ENCODE data around the gene PALD1. TPM values are rescaled to one million over a fixed set of nuclear protein-coding genes. Genes with fewer than 3 reads are reported as not detected.

PALD1 gene
- total RNA-seq, 1 donor from 2014 or later: not detected

DNA sequence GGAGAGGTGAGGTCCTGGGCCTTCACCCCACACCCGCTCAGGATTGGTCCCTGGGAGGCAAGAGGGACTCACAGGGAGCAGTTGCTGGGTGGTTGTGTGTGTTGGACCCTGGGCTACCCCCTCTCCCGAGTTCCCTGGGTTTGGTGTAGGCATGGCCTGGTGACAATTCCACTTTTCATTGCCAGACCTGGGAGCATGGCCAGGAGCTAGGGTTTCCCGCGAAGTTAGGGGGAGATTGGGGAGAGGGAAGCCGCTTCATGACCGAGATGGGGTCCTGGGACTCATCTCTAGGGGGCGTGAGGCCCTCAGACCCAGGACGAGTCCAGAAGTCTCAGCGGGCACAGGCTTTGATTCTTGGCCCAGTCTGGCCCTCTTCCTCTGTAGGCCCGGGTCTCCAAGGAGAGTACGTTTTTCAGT, 606 bp downstream of the PALD1 start:
- Histone ChIP-seq H3K27me3 (ENCODE audit: control insufficient read depth, insufficient read depth, low read length) (peaks cover 39% of the 10 kb centered on the region), H3K4me3 (ENCODE audit: low read depth, low read length) (no peak overlapping the region), H3K36me3 (ENCODE audit: control insufficient read depth, insufficient read depth, low read length) (no peaks in the 10 kb centered on the region)
- TF ChIP-seq, protein P1, sequence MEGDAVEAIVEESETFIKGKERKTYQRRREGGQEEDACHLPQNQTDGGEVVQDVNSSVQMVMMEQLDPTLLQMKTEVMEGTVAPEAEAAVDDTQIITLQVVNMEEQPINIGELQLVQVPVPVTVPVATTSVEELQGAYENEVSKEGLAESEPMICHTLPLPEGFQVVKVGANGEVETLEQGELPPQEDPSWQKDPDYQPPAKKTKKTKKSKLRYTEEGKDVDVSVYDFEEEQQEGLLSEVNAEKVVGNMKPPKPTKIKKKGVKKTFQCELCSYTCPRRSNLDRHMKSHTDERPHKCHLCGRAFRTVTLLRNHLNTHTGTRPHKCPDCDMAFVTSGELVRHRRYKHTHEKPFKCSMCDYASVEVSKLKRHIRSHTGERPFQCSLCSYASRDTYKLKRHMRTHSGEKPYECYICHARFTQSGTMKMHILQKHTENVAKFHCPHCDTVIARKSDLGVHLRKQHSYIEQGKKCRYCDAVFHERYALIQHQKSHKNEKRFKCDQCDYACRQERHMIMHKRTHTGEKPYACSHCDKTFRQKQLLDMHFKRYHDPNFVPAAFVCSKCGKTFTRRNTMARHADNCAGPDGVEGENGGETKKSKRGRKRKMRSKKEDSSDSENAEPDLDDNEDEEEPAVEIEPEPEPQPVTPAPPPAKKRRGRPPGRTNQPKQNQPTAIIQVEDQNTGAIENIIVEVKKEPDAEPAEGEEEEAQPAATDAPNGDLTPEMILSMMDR (IDR thresholded peaks at IDR 0.05; ENCODE audit: insufficient read depth, low read length, severe bottlenecking): no peak
- DNase-seq (ENCODE audit: low read depth) (no peak), FAIRE-seq (no peak)

DNA sequence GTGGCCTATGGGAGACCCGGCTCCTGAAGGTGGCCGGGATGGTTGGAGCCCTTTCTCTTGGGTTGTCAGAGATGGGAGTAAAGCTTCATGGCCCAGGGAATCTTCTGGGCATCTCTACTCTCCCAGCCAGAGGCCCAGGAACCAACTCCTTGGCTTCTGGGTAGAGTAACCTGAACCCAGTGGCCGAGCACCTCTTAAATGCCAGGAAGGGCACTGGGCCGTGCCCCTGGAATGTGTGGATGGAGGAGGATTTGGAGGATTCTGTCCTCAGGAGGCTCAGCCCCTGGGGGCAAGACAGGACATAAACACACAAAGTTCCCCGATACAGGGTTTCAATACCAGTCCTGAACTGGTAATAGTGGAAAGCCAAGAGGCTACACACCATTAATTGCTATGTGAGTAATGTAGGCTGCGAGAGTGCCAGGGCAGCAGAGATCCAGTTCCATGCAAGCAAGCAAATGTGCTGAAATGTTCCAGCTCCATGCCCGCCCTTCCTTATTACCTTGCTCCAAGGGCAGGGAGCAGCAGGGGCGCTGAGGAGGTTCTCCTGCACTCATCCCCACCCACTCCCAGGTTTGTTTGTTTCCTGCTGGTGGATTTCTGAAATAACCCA, 1.2 kb downstream of the PALD1 start:
- DNase-seq (ENCODE audit: low read depth): no peak
- FAIRE-seq: no peak
- TF ChIP-seq, protein P1 (IDR thresholded peaks at IDR 0.05; ENCODE audit: insufficient read depth, low read length, severe bottlenecking): no peak
- peaks cover 39% of the 10 kb centered on the region for H3K27me3 ChIP-seq (ENCODE audit: control insufficient read depth, insufficient read depth, low read length)
- no peaks in the 10 kb centered on the region for H3K36me3 ChIP-seq (ENCODE audit: control insufficient read depth, insufficient read depth, low read length)
- no peak overlapping the region for H3K4me3 ChIP-seq (ENCODE audit: low read depth, low read length)

DNA sequence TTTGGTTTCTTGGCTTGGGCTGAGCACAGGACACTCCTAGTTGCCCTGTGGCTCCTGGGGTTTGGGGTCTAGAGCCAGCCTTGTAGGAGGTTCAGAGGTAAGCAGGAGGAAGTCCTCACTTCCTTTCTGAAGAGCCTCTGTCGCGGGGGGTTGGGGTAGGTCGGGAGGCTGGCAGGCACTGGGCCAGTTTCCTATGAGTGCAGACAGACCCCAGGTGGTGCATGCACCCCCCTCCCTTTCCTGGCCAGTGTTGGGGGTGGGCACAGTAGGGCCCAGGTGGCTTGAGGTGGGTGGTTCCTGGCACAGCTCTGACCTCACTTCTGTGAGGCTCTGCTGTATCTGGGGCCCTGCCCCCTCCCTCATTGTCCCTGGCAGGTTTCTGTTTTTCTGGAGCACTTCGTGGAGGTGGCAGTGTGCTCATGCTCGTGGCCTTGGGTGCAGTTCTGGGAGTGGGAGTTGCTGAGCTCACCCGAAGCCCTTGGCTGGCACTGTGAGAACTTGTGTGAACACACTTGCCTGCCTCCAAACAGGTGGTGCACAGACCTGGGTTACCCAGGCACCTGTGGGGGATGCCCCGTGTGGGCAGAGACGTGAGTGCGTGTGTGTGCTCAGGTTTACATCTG, 1.8 kb downstream of the PALD1 start:
- DNase-seq (ENCODE audit: low read depth): no peak

DNA sequence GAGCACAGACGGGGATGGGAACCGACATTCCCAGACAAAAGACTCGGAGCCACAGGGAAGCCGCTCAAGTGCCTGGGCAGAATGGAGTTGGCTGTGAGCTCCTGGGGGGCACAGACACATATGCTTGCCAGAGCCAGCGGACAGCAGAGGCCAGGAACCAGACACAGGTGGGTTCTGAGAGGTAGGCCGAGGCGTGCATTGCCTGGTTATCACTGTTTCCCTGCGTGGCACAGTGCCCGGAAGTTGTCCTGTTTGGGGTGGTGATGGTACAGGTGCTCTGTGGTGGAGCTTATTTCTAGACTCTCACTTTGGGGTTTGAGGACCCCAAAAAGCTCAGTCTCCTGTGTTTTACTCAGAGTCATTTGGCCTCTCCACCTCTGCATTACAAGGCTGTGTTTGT, 2.5 kb downstream of the PALD1 start:
- TF ChIP-seq, protein P1 (IDR thresholded peaks at IDR 0.05; ENCODE audit: insufficient read depth, low read length, severe bottlenecking): no peak
- H3K27me3 ChIP-seq (ENCODE audit: control insufficient read depth, insufficient read depth, low read length): peaks cover 38% of the 10 kb centered on the region
- no peak for FAIRE-seq
- H3K4me3 ChIP-seq (ENCODE audit: low read depth, low read length): no peak overlapping the region
- no peaks in the 10 kb centered on the region for H3K36me3 ChIP-seq (ENCODE audit: control insufficient read depth, insufficient read depth, low read length)
- no peak for DNase-seq (ENCODE audit: low read depth)

More for the DNA sequence above, 1.8 kb downstream of the PALD1 start:
- H3K4me3 ChIP-seq (ENCODE audit: low read depth, low read length): no peak overlapping the region
- FAIRE-seq: no peak
- no peaks in the 10 kb centered on the region for H3K36me3 ChIP-seq (ENCODE audit: control insufficient read depth, insufficient read depth, low read length)
- TF ChIP-seq, protein P1 (IDR thresholded peaks at IDR 0.05; ENCODE audit: insufficient read depth, low read length, severe bottlenecking): no peak
- peaks cover 39% of the 10 kb centered on the region for H3K27me3 ChIP-seq (ENCODE audit: control insufficient read depth, insufficient read depth, low read length)

DNA sequence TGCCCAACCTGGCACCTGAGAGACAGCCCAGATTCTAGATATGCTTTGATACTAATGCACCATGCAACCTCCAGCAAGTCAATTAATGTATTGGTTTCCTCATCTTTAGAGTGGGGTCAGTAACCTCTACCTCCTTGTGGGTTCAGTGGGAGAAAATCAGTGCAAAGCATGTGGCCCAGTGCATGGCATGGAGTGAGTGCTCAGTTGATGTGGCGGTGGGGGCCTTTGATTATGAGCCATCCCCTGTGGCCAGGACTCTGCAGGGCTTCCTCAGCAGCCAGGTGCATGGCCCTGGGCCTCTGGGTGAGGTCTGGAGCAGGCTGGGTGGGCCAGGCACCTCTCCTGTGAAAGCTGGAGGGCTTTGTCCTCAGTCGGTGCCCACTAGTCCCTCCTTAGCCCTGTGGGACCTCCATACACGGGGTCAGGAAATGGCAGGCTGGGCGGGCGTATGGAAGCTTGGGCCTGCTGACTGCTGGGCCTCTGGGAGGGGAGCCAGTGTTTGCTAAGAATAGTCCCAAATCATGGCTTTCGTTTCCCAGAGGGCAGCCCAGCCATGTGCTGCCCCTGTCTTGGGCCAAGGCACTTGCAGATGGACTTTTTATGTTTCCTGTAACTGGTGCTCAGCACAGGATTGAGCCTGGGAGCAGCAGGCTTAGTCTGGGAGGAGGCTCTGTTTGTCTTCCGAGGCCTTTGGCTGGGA, 3.4 kb downstream of the PALD1 start:
- H3K27me3 ChIP-seq (ENCODE audit: control insufficient read depth, insufficient read depth, low read length): peaks cover 32% of the 10 kb centered on the region
- H3K36me3 ChIP-seq (ENCODE audit: control insufficient read depth, insufficient read depth, low read length): no peaks in the 10 kb centered on the region
- H3K4me3 ChIP-seq (ENCODE audit: low read depth, low read length): no peak overlapping the region
- TF ChIP-seq, protein P1 (IDR thresholded peaks at IDR 0.05; ENCODE audit: insufficient read depth, low read length, severe bottlenecking): no peak
- DNase-seq (ENCODE audit: low read depth) (no peak), FAIRE-seq (no peak)

Measured in bronchial epithelial cell (primary cell).